Spleen (tissue), 7 donors: ENCODE measurements around the gene TAP1.

Experiments used
- CTCF ChIP-seq, 11 experiments: fragments of 200-600 bp in 7 of 11; fragments of 450-650 bp in 4 of 11; sonication (generic) in 4 of 11; IDR thresholded peaks in 8 of 11; conservative IDR thresholded peaks in 3 of 11; 1 replicate in 7 of 11; 2 replicates in 4 of 11; pipeline versions ENCODE4 v1.4.0 to v1.8.0; 2016 to 2021; ENCODE audit warnings: antibody characterized with exemption in 11 of 11, inconsistent platforms in 4 of 11, mild to moderate bottlenecking in 1 of 11
- POLR2A ChIP-seq, 3 donors: fragments of 450-650 bp; IDR thresholded peaks; one replicate each; pipeline ENCODE4 v1.5.1; 2017; ENCODE audit warnings: antibody characterized with exemption in 3 of 3, mild to moderate bottlenecking in 1 of 3
- donor health status: DM: no; HTN: no; CAD: no; lungs with moderate emphysema.
- donor health status: DM: no; HTN: no; CAD: no.
- donor health status: DM: no; HTN: no; CAD: no.

- TF ChIP-seq CTCF (IDR thresholded peaks at IDR 0.05 in 8 of 11, conservative IDR thresholded peaks at IDR 0.05 in 3 of 11) (no peak), POLR2A (IDR thresholded peaks at IDR 0.05) (no peak)
These were observed 38.4 kb downstream of the TAP1 start for GRCh38 chr6:32815115-32815514.
